ENCODE measurements around the gene NELFCD. TPM values are rescaled to one million over a fixed set of nuclear protein-coding genes. Genes with fewer than 3 reads are reported as not detected.

NELFCD gene
- polyA plus RNA-seq, 1 of the 3 experiments (the other 2 are of a cell fraction): 90.0 TPM

DNA sequence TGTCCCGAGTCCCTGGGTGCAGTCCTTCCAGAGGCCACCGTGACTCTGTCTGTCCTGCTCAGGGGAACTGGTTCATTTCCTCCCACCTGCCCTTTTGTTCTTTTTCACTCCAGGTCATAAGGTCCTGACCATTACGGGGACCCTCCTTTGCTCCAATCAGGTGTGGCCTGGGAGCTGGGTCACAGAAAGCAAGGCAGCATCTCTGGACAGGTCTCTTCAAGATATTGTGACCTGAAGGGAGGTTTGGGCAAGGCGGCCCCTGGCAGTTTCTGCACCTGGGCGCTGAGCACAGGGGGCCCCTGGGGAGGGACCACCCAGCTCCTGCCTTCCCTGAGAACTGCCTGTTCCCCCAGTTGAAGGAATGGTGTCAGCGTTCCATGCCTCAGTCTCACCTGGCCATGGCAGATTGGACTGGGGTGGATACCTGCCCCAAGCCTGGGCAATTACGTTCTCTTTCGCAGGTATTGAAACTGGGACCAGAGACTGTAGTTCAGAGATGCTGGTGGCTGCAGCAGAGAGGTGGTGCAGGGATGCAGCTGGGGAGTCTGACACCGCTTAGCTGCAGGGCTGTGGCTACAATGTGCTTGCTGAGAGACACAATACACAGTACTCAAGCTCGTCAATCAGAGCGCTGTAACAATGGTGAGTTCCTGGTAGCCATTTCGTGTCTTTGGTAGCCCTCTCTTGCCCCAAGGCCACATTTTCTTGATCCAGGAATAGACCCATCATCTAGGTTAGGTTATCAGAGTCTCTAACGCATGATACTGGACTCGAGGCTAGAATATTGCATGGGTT, 15.6 kb upstream of the NELFCD start:
- Histone ChIP-seq H3K27me3 (ENCODE audit: insufficient read depth) (no peaks in the 10 kb centered on the region; the same call in 1 of the 2 replicates), H3K79me2 (ENCODE audit: insufficient read depth) (no peaks in the 10 kb centered on the region), H3K9me2 (no peaks in the 10 kb centered on the region), H3K27ac (ENCODE audit: low read depth in 2 of 2, low read length in 1 of 2) (no peak overlapping the region), H3F3A (replicated peaks; ENCODE audit: insufficient read depth) (no peaks in the 10 kb centered on the region), H3K9me3 (no peaks in the 10 kb centered on the region; the same call in 1 of the 2 replicates), H2AFZ (ENCODE audit: low read depth) (no peak overlapping the region), H3K4me2 (no peak overlapping the region), H3K4me3 (ENCODE audit: low read depth in 2 of 2, low read length in 1 of 2) (no peak overlapping the region), H3K9ac (no peak overlapping the region), H4K20me1 (ENCODE audit: insufficient read depth) (no peaks in the 10 kb centered on the region), H3K36me3 (replicated peaks in 1 of 2; ENCODE audit: control insufficient read depth in 1 of 2, insufficient read depth in 2 of 2, low read length in 1 of 2) (no peaks in the 10 kb centered on the region), H3K4me1 (ENCODE audit: control insufficient read depth in 1 of 2, insufficient read depth in 2 of 2, low read depth in 1 of 2, low read length in 1 of 2) (no peaks in the 10 kb centered on the region)
- 48% methylated on average over 10 of the region's 14 CpGs for WGBS (ENCODE audit: low lambda C conversion rate)
- POLR2A ChIA-PET: no interaction called here
- no peak for DNase-seq
- TF ChIP-seq NFIC (IDR thresholded peaks at IDR 0.05; ENCODE audit: borderline replicate concordance): no peak
- no peak for TF ChIP-seq YY1 (IDR thresholded peaks at IDR 0.05; ENCODE audit: low read depth)
- TF ChIP-seq, protein P1, sequence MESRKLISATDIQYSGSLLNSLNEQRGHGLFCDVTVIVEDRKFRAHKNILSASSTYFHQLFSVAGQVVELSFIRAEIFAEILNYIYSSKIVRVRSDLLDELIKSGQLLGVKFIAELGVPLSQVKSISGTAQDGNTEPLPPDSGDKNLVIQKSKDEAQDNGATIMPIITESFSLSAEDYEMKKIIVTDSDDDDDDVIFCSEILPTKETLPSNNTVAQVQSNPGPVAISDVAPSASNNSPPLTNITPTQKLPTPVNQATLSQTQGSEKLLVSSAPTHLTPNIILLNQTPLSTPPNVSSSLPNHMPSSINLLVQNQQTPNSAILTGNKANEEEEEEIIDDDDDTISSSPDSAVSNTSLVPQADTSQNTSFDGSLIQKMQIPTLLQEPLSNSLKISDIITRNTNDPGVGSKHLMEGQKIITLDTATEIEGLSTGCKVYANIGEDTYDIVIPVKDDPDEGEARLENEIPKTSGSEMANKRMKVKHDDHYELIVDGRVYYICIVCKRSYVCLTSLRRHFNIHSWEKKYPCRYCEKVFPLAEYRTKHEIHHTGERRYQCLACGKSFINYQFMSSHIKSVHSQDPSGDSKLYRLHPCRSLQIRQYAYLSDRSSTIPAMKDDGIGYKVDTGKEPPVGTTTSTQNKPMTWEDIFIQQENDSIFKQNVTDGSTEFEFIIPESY (IDR thresholded peaks at IDR 0.05; ENCODE audit: borderline replicate concordance, low read depth): no peak
- TF ChIP-seq ELF1 (IDR thresholded peaks at IDR 0.05): no peak
- no peak for TF ChIP-seq RAD21 (IDR thresholded peaks at IDR 0.05; ENCODE audit: low read length)
- TF ChIP-seq, protein P2, sequence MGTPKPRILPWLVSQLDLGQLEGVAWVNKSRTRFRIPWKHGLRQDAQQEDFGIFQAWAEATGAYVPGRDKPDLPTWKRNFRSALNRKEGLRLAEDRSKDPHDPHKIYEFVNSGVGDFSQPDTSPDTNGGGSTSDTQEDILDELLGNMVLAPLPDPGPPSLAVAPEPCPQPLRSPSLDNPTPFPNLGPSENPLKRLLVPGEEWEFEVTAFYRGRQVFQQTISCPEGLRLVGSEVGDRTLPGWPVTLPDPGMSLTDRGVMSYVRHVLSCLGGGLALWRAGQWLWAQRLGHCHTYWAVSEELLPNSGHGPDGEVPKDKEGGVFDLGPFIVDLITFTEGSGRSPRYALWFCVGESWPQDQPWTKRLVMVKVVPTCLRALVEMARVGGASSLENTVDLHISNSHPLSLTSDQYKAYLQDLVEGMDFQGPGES (IDR thresholded peaks at IDR 0.05; ENCODE audit: low read depth, low read length): no peak
- no peak for TF ChIP-seq SMC3 (IDR thresholded peaks at IDR 0.05; ENCODE audit: low read depth, low read length)
- TF ChIP-seq, protein P3, sequence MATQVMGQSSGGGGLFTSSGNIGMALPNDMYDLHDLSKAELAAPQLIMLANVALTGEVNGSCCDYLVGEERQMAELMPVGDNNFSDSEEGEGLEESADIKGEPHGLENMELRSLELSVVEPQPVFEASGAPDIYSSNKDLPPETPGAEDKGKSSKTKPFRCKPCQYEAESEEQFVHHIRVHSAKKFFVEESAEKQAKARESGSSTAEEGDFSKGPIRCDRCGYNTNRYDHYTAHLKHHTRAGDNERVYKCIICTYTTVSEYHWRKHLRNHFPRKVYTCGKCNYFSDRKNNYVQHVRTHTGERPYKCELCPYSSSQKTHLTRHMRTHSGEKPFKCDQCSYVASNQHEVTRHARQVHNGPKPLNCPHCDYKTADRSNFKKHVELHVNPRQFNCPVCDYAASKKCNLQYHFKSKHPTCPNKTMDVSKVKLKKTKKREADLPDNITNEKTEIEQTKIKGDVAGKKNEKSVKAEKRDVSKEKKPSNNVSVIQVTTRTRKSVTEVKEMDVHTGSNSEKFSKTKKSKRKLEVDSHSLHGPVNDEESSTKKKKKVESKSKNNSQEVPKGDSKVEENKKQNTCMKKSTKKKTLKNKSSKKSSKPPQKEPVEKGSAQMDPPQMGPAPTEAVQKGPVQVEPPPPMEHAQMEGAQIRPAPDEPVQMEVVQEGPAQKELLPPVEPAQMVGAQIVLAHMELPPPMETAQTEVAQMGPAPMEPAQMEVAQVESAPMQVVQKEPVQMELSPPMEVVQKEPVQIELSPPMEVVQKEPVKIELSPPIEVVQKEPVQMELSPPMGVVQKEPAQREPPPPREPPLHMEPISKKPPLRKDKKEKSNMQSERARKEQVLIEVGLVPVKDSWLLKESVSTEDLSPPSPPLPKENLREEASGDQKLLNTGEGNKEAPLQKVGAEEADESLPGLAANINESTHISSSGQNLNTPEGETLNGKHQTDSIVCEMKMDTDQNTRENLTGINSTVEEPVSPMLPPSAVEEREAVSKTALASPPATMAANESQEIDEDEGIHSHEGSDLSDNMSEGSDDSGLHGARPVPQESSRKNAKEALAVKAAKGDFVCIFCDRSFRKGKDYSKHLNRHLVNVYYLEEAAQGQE (IDR thresholded peaks at IDR 0.05; ENCODE audit: low read depth, low read length): no peak
- TF ChIP-seq FOSL2 (IDR thresholded peaks at IDR 0.05; ENCODE audit: borderline replicate concordance, low read depth): no peak
- TF ChIP-seq, protein P4, sequence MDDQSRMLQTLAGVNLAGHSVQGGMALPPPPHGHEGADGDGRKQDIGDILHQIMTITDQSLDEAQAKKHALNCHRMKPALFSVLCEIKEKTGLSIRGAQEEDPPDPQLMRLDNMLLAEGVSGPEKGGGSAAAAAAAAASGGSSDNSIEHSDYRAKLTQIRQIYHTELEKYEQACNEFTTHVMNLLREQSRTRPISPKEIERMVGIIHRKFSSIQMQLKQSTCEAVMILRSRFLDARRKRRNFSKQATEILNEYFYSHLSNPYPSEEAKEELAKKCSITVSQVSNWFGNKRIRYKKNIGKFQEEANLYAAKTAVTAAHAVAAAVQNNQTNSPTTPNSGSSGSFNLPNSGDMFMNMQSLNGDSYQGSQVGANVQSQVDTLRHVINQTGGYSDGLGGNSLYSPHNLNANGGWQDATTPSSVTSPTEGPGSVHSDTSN (IDR thresholded peaks at IDR 0.05): no peak
- no peak for TF ChIP-seq TAF1 (IDR thresholded peaks at IDR 0.05; ENCODE audit: borderline replicate concordance, low read depth, low read length)
- TF ChIP-seq, protein P5, sequence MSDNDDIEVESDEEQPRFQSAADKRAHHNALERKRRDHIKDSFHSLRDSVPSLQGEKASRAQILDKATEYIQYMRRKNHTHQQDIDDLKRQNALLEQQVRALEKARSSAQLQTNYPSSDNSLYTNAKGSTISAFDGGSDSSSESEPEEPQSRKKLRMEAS (IDR thresholded peaks at IDR 0.05; ENCODE audit: low read depth): no peak
- TF ChIP-seq GABPA (IDR thresholded peaks at IDR 0.05; ENCODE audit: low read depth): no peak
- CTCF ChIA-PET: interaction anchor here (0.6 to 1.3 kb wide), 2 partner anchors 9 to 55 kb away, joined by 3 read pairs; no protein-coding TSS in a partner anchor

Measured in SK-N-SH (cell line).